Body of pancreas (tissue), 4 donors: ENCODE measurements around the gene PML. TPM values are rescaled to one million over a fixed set of nuclear protein-coding genes. Genes with fewer than 3 reads are reported as not detected.

Source experiments
- ATAC-seq: fragments of 150-250 bp; one replicate; pipeline ENCODE4 v1.9.1; 2016
- DNase-seq, 4 donors: peaks; one replicate each; pipeline ENCODE4 v3.0.0-alpha.2; 2019
- H3K27ac ChIP-seq, 4 donors: fragments of 200-600 bp; sonication (generic); 1 replicate in 3 of 4; 2 replicates in 1 of 4; pipeline versions ENCODE4 v1.5.1 to v1.6.1; 2016 to 2019; ENCODE audit warnings: mild to moderate bottlenecking in 1 of 4, mixed read lengths in 1 of 4, moderate library complexity in 1 of 4
- H3K27me3 ChIP-seq, 2 donors: fragments of 200-600 bp; sonication (generic); one replicate each; pipeline ENCODE4 v1.6.0; 2016; ENCODE audit warnings: mild to moderate bottlenecking in 1 of 2
- H3K36me3 ChIP-seq, 2 donors: fragments of 200-600 bp; sonication (generic); replicated peaks in 1 of 2; 2 replicates each; pipeline ENCODE4 v1.5.1; 2016; ENCODE audit warnings: low read depth in 2 of 2; ENCODE audit not compliant: insufficient read depth in 1 of 2
- H3K4me1 ChIP-seq: fragments of 200-600 bp; sonication (generic); one replicate; pipeline ENCODE4 v1.6.0; 2016
- H3K4me3 ChIP-seq, 2 donors: fragments of 200-600 bp; sonication (generic); 1 replicate in 1 of 2; 2 replicates in 1 of 2; pipeline ENCODE4 v1.5.1; 2016 to 2019
- H3K9me3 ChIP-seq, 3 donors: fragments of 200-600 bp; sonication (generic); 1 replicate in 2 of 3; 2 replicates in 1 of 3; pipeline ENCODE4 v1.5.1; 2016
- CTCF ChIP-seq, 7 experiments: fragments of 450-650 bp in 4 of 7; fragments of 200-600 bp in 3 of 7; sonication (generic) in 3 of 7; IDR thresholded peaks; one replicate each; pipeline ENCODE4 v1.5.1; 2016 to 2019; ENCODE audit warnings: antibody characterized with exemption in 7 of 7
- POLR2A ChIP-seq, 3 donors: fragments of 450-650 bp; IDR thresholded peaks; one replicate each; pipeline ENCODE4 v1.6.1; 2016; ENCODE audit warnings: antibody characterized with exemption in 3 of 3, mild to moderate bottlenecking in 2 of 3
- WGBS, 2 donors: methylation state at CpG; one replicate each; pipeline ENCODE4 v1.1.5; 2017; 5-methylcytosine and 5-hydroxymethylcytosine counted together
- intact Hi-C: fragments of 100-400 bp; cut with DNase I; formaldehyde crosslinking; loops from one replicate; pipeline ENCODE4 v1.15.1; 2023
- total RNA-seq, 2 donors: library from RNA; depleted of rRNA; stranded (reverse); fragments of >200 nt; gene quantifications; one replicate each; pipeline ENCODE4 v1.1.0, GENCODE V29; 2016

PML gene
- total RNA-seq, 2 donors from 2014 or later = 27.8 to 38.2 TPM

DNA sequence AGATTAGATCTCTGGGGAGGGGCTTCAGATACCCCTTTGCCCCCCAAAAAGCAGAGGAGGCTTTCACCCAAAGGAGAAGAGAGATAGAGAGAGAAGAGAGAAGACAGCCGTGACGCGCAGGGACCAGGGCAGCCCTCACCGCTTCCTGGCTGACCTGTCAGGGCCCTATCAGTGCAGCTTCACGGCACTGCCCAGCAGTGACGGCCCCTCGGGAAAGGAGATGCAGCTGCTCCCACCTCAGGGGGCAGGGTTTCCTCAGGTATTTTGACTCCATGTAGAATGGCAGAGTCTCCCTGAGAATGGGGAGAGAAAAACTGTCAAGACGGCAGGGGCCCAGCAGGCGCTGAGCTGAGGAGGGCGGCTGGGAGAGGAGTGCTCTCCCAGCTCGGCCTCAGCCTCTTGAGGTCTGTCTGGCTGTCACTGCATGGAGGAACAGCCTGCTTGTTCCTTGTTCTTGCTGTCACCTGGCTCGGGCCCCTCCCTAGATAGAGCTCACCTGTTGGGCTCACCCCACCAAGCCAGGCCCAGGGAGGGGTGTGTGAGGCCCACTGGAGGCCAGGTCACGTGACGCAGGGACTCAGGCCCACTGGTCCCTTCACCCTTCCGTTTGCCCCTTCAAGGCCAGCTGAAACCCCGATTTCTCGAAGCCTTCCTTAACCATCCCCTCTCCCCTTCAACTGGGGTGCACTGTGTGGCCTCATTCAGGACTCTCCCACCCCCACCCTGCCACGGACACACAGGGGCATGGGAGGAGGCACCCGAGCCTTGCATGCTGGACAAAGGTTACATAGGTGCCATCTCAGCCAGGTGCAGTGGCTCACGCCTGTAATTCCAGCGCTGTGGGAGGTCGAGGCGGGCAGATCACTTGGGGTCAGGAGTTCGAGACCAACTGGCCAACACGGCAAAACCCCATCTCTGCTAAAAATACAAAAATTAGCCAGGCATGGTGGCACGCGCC lies 40.0 kb upstream of the PML start:
- Histone ChIP-seq H3K36me3 (no peaks in the 10 kb centered on the region), H3K4me3 (no peak overlapping the region), H3K27me3 (no peaks in the 10 kb centered on the region), H3K4me1 (peaks cover 12% of the 10 kb centered on the region), H3K27ac (no peak overlapping the region), H3K9me3 (no peaks in the 10 kb centered on the region)
- no peak for DNase-seq
- ATAC-seq = no peak
- TF ChIP-seq POLR2A (IDR thresholded peaks at IDR 0.05) (no peak), CTCF (IDR thresholded peaks at IDR 0.05) (no peak)
- WGBS, 2 donors = 71 to 77% methylated on average over 16 to 23 of the region's 27 CpGs
- intact Hi-C loops = no loop called here

DNA sequence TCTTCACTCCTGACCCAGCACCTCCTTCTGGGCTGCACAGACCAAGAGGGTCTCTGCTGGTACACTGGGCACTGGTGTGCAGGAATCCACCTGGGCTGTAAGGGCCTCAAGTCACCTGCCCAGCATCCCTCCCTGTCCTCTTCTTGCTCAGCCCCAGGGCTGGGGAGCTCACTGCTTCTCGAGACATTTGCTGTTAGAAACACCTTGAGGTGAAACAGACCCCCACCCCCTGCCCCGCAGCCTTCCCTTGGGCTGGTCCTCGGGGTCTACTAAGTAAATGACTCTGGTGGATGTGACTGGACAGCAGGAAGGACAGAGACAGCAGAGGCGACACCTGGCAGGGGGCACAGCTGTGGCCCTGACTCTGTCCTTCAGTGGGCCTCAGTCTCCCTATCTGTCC lies 39.2 kb upstream of the PML start:
- 72 to 83% methylated on average over 4 of the region's 4 CpGs for WGBS, 2 donors
- Histone ChIP-seq H3K4me1 (peaks cover 12% of the 10 kb centered on the region), H3K36me3 (no peaks in the 10 kb centered on the region), H3K27ac (no peak overlapping the region), H3K27me3 (no peaks in the 10 kb centered on the region), H3K4me3 (no peak overlapping the region), H3K9me3 (no peaks in the 10 kb centered on the region)
- intact Hi-C loops = no loop called here
- TF ChIP-seq CTCF (IDR thresholded peaks at IDR 0.05) = no peak
- TF ChIP-seq POLR2A (IDR thresholded peaks at IDR 0.05) = no peak
- DNase-seq (no peak), ATAC-seq (no peak)

DNA sequence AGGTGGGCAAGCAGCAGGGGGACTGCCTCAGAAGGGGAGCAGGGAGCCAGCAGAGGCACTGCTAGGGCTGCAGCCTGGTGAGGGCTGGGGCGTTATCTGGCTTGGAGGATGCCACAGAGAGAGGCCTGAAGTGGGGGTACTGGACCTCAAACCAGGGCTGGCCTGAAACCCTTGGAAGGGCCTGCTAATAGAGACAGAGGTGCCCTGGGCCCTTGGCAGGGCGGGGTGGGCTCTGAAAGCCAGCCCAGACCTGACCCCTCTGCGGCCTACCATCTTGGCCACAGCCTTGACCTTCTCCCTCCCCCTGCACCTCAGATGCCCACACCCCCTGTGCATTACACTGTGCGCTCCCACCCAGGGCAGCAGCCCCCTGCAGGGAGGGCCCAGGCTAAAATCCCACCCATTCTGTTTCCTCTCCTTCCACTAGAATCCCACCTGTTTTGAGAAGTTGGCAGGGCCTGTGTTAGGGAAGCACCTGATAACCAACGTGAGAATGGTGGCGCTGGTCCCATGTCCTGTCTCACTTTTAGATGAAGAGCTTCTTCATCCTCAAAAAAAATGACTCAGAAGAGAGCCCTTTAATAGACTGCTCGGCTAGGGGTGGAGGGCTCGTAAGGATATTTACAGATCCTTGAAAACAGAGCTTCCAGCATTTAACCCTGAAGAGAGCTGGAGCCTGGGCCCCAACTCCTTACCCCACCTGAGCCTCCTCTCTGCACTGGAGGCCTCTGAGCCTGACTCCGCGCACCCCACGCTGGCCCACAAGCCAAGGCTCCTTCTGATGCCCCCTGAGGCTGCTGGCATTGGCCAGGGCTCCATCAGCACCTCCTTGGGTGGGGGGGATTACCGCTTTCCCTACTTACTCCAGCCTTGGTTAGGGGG lies 38.4 kb upstream of the PML start:
- H3K27me3 ChIP-seq = no peaks in the 10 kb centered on the region
- ATAC-seq (no peak), DNase-seq (no peak)

GRCh38 chr15:73956743-73957135 lies 37.8 kb upstream of the PML start:
- H3K27me3 ChIP-seq = no peaks in the 10 kb centered on the region
- H3K4me1 ChIP-seq = peaks cover 2% of the 10 kb centered on the region
- peak in 1 of 4 donors; percentile 20 for DNase-seq
- intact Hi-C loops = no loop called here
- no peak overlapping the region for H3K4me3 ChIP-seq
- WGBS, 2 donors = 37 to 40% methylated on average over 8 to 9 of the region's 9 CpGs
- H3K9me3 ChIP-seq = no peaks in the 10 kb centered on the region
- peak; percentile 35 for ATAC-seq
- H3K36me3 ChIP-seq = no peaks in the 10 kb centered on the region
- TF ChIP-seq POLR2A (IDR thresholded peaks at IDR 0.05) (no peak), CTCF (IDR thresholded peaks at IDR 0.05) (no peak)
- H3K27ac ChIP-seq = no peak overlapping the region

More for the DNA sequence above, 38.4 kb upstream of the PML start:
- H3K9me3 ChIP-seq = no peaks in the 10 kb centered on the region
- 71 to 74% methylated on average over 11 to 12 of the region's 12 CpGs for WGBS, 2 donors
- no peak overlapping the region for H3K4me3 ChIP-seq
- TF ChIP-seq CTCF (IDR thresholded peaks at IDR 0.05) (no peak), POLR2A (IDR thresholded peaks at IDR 0.05) (no peak)
- intact Hi-C loops = no loop called here
- no peaks in the 10 kb centered on the region for H3K36me3 ChIP-seq
- H3K27ac ChIP-seq = no peak overlapping the region
- H3K4me1 ChIP-seq = peaks cover 9% of the 10 kb centered on the region
